ENCODE results near the gene ST8SIA6.

The ST8SIA6 gene

GRCh38 chr10:17272648-17273047 lies 181.7 kb downstream of the ST8SIA6 start:
- FAIRE-seq (no peak), DNase-seq (ENCODE audit: insufficient read length, low spot score) (no peak)
- no peak for TF ChIP-seq TAF1 (IDR thresholded peaks at IDR 0.05; ENCODE audit: low read depth, low read length)
